Iris pigment epithelial cell (primary cell): ENCODE data around the gene CRHR2.
"Not testable (repeated sequence)": the region's sequence is repeated elsewhere in the genome, so short reads cannot be mapped to it uniquely, and the experiment has no call there.

ENCODE experiments used
- DNase-seq: peaks from one replicate; pipeline ENCODE4 v3.0.0-alpha.2; 2011; ENCODE audit warnings: low read depth

Gene CRHR2

DNA sequence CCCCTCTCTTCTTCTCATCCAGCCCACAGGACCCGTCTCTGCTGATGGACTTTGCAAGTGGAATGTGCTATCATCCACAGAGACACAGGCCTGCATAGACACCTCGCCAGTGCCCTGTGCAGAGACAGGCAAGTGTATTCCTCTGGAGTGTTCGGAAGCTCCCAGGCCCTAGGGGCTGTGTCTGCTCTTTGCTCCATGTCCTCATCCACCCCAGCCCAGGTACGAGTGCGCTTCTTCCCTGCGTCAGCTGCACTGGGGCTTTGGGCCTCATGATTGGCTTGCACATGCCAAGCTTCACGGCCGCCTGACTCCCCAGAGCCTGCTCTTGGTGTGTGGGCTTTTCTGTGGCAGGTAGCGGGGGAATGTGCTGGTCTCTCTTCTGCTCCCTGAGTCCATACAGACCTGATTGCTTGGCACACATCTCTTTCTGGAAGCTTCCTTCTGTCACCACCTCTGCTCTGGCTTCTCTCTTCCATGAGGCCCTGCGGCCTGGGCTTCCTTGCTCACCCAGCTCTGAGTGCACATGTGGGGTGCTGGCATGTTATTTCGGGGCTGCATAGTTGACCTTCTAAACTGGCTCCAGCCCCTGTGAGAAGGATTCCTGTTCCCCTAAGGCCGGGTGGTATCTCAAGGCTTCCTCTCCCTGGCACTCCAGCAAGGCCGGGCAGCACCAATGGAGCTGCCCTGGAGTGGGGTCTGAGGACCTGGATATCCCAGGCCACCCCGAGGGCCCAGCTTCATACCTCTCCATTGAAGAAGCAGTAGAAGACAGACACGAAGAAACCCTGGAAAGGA, 27.8 kb downstream of the CRHR2 start:
- no peak for DNase-seq

DNA sequence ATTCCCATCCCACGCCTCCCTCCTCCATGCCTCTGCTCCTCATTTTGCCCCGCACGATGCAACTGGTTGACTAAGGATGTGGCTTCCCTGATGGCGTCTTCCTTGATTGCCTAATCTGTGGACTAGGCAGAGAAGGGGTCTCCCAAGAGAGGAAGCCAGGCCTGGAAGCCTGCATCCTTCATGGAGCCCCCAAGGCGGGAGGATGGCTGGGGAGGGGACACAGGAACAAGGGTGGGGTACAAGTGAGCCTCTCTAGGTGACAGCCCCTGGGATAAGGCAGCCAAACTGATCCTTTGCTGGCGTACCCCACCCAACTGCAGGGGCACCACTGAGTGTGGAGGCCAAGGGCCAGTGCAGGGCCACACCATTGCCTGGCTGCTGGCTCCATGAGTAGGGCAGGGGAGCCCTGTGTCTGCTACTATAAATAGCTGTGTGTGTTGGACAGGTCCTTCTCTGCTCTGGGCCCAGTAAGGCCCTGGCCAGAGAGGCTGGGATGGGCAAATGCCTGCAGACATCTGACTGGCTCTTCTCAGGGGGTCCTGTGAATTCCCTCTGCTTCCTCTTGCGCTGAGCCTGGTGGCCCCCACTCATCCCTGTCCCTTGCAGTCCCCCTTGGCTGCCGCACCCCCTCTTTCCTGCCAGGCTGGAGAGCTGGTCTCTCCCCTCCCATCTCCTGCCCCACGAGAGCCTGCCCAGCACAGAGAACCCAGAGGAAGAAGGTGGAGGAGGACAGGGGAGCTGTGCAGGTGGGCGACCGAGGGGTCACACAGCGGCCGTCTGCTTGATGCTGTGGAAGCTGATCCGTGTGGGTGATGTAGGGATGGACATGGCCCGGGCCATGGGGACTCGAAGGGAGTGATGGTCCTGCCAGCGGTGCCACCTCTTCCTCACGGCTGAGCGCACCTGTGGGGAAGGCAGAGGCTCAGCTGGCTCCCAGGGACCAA, 29.3 kb downstream of the CRHR2 start:
- DNase-seq: no peak

DNA sequence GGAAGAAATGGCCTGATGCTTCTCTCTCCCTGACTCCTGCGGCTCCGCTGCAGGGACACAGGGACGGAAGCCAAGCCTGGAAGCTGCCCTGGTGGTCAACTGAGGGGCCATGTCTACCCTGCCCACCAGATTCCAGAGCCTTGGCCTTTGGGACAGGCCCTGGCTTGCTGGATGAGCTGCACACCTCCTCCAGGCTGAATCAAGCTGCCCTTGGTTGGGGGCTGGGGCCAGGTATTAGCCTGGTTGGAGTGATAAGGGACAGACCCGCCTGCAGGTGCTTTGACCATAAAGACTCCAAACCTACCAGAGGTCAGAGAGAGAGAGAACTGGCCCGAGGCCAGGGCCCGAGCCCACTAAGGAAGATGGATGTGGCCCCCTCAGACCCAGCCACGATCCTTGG, 30.1 kb downstream of the CRHR2 start:
- no peak for DNase-seq

DNA sequence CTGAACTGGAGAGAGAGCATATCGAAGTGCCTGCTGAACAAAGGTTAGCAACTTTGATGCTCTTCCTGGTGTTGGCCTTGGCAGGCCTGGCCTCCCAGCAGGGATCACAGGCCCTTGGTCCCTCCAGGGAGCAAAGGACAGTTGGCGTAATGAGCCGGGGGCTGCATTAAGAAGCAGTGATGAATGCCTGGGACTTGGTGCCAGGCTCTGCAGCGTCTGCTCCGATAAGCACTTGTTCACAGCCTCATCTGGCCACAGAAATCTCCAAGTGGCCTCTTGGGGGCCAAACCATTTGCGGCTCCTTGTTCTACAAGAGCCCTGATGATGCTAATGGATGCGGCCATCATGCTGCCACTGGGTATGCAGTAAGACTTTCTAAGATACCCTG, 31.8 kb downstream of the CRHR2 start:
- DNase-seq: no peak

DNA sequence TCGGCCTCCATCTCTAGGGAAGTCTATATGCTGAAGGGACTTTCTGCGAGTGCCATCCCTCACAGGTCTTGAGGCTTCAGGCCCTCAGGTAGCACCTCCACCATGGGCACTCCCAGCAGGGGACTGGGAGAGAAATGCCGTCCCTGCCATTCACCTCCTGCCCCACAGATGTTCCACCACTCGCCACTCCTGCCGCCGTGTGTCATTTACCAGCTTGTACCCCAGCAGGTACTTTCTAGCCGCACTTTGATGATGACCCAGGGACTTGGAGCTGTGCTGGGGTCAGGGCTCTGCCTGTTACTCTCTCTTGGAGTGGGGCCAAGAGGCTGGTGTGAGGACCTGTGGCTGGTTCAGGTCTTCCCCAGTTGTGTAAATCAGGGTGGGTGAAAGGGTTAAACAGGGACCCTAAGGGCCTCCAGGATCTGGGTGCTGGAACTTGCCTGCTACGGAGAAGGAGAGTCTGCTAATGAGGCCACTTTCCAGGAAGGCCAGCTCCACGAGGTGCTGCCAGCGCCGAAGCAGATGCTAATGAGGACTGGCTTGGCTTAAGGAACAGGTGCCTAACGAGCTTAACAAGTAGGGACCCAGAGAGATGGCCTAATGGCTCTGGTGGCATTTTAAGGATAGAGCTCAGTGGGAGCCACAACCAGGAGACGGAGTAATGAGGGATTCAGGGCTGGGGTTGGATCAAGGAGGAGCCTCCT, 32.4 kb downstream of the CRHR2 start:
- no peak for DNase-seq

DNA sequence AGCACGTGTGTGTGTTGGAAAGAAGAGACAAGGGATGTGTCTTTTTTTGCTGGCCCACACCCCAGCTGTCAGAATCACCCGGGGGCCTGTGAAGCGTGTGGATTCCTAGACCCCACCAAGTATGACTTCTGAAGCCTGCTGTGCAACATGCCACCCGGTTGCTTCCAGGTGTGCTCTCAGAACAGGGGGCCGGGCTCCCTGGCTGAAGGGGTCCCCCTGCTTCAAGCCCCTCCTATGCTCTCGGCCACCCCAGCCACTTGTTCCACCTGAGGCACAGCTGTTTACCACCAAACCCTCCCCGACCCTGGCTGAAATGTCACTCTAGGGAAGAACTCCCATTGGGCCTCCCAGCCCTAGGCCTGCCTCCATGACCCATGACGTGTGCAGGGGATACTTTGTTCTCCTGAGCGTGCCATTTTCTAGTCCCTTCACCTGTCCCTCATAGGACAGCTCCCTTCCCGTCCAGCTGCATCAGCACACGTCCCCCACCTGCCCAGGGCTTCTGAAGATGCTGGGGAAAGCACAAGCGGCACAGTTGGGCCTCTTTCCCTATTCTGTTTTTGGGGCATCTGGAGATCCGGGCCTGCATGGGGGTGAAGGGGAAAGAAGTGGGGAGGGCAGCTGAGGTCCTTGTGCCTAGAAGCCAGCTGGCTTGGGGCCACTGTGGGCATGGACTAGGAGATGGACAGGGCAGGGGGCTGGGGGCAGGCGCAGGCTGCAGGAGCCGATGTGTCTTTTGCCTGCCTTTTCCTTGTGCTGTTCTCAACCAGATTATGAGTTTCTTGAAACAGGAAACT, 33.3 kb downstream of the CRHR2 start:
- no peak for DNase-seq

DNA sequence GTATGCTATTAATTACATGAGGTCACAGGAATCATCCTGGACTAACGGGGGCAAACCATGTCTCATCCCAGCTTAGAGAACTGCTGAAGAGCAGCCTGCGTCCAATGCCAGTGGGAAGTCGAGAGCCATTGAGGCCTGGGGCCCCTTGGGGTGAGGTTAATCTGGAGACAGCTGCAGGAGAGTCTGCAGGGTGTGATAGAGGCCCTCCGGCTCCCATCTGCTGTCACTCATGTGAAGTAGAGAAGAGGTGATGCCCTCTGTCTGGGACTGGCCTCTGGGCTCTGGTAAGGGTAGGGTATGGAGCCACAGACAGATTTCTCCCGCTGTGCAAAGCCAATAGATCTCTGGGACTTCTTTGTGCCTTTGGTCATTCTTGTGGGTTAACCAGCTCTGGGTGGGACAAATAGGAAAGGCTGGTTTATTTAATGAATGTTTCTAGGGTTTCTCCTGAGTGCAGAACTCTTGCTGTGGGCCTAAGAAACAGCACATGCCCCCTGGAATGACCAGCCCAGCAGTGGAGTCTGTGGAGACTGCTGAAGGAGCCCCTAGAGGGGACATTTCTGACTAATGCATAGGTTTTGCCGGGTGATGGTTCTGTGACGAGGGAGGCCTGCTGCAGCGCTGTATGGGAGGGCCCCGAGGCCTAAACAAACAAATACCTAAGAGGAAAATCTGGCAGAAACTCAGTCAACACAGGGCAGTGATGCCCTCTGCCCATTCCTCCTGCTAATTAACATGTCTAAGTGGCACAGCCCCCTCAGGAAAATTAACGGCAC, 34.5 kb downstream of the CRHR2 start:
- no peak for DNase-seq

DNA sequence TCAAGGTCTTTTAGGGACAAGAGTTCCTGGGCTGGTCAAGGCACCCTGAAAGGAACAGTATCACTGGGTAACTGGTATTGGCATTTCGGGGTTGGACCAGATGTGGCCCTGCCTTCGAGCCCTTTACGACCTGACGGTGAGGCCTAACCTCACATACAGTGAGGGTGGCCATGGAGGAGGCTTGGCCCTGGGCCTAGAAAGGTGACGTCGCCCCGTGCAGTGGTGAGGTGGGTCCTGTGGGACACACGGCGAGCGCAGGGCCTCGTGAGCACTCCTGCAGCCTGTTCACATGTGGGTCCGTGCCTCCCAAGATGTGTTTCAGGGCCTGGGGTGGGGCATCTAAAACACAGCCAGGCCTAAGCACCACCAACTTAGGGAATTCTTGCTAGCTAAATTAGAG, 36.1 kb downstream of the CRHR2 start:
- DNase-seq: no peak

DNA sequence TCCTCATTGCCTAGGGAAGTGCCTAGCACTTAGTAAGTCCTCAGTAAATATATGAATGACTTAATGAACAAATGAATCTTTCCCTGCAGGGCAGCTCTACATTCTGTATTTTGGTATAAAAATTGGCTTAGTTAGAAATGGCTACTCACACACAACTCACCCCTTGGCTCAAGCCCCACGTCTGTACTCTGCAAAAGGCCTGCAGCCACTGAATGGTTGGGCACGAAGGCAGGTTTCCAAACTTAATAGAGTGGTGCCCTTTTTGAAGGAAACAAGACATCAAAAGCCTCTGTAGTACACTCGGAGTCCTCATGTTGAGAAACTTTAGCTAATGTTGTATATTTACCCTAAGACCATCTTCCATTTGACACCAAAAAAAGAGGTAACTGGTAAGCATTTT, 36.6 kb downstream of the CRHR2 start:
- no peak for DNase-seq

DNA sequence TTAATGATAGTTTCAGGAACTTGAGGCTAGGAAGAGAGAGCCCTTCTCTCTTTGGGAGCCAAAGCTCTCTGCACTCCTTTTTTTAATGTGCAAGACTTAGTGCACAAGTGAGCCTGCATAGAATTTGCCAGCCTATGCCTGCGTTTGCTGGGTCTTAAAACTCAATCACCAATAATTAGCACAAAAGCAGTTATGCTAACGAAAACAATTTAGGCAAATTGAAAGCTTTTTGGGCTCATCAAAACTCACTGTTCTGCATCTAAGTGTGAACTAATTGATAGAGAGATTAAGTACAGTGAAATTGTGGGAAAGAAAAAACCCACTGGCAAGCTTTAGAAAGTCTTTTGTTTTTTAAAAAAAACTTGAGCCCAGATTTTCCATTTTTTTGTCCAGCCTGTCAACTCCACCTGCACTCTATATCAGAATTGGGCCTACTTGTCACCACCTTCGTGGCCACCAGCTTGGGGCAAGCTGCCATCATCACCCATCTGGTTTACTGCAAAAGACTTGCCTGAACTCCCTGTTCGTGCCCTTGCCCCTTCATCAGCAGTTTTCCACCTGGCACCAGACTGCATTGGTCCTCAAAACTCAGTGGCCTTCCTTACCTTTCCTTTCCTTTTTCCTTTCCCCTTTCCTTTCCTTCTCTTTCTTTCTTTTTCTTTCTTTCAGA, 37.8 kb downstream of the CRHR2 start:
- DNase-seq: no peak

DNA sequence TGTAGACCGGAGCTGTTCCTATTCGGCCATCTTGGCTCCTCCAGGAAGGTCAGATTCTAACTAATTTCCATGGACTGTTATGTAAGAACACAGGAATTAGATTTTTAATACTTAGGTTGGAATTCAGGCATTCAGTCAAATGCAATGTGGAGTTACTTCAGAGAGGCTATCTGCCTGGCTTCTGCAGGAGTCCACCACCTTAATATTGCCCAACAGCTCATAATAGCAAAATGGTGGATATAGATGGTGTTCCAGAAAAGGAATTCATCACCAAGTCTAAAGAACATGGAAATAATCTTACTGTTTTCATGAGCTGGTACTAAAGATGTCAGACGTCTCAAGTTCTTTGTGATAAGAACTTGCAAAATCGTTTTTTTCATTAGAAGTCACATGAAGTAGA, 39.5 kb downstream of the CRHR2 start:
- DNase-seq: no peak

DNA sequence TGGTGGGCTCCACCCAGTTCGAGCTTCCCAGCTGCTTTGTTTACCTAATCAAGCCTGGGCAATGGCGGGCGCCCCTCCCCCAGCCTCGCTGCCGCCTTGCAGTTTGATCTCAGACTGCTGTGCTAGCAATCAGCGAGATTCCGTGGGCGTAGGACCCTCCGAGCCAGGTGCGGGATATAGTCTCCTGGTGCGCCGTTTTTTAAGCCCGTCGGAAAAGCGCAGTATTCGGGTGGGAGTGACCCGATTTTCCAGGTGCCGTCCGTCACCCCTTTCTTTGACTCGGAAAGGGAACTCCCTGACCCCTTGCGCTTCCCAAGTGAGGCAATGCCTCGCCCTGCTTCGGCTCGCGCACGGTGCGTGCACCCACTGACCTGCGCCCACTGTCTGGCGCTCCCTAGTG, 39.9 kb downstream of the CRHR2 start:
- not testable (repeated sequence) for DNase-seq

DNA sequence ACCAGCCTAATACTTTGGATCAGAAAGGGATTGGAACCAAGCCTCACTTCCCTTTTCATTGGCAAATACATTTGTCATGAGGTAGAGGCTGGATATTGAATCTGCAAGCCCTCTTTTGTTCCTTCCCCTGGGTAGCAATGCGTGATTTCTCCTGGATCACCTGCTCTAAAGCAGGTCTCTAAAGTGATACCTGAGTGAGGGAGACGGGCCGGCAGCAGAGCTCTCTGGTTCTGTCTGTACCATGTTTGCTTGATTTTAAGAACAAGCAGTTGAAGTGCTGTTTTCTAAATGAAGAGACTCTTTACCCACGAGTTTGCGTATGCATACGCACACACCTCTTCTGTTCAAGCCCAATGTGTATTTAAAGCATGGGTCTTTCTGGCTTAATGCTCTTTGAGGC, 46.5 kb downstream of the CRHR2 start:
- DNase-seq: no peak

DNA sequence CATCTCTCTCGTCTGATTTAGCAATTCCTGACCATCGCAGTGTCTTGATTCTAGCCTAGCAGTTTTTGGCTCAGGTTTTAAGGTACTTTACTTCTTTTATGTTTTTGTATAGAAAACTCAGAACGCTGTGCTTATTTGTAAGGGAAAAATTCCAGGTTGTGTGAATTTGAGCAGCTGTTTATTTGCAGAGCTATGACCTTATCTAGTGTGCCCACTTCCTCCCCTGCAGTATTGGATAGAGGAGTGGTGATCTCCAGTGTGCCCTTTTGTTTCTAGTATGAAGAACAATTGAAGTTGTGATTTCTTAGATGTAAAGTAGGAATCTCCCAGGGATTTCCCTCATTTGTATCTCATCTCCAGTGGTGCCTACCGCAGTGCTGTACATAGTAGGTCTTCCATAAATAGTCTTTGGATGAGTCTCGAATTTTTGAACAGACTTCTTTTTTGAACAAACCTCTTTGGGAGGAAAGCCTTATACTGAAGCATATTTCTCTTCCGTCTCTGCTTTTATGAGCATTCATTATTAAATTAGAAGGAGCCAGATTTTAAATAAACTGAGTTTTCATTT, 47.5 kb downstream of the CRHR2 start:
- no peak for DNase-seq

DNA sequence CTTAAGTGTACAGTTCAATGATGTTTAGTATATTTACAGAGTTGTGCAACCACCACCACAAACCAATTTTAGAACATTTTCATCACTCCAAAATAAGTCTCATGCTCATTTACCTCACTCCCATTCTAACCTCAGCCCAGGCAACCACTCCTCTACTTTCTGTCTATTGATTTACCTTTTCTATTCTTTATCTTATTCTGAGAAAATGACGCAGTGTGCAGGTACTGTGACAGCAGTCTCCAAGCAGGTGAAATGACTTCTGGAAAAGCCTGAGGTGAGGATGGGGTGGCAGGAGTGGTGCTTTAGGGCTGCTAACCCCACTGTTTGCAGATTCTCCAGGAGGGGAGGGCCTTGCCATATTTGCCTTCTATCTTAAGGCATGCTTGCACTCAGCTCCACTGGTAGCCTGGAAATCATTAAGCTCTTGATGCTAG, 48.0 kb downstream of the CRHR2 start:
- no peak for DNase-seq

DNA sequence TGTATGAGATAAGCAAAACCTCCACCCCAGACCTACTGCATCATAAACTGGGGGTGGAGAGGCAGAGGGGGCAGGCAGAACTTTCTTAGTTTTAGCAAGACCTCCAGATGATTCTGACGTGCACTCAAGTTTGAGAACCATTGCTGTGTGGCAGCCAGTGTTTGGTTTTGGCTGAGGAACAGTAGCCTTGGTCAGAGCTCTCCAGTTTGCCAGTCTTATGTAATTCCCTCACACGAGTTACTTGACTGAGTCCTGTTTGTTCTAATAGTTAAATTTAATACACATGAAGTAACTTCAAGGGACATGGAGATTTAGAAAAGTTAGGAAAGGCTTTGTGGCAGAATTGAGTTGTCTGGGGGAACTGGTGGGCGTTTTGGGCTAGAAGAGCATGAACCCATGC, 49.0 kb downstream of the CRHR2 start:
- DNase-seq: no peak

DNA sequence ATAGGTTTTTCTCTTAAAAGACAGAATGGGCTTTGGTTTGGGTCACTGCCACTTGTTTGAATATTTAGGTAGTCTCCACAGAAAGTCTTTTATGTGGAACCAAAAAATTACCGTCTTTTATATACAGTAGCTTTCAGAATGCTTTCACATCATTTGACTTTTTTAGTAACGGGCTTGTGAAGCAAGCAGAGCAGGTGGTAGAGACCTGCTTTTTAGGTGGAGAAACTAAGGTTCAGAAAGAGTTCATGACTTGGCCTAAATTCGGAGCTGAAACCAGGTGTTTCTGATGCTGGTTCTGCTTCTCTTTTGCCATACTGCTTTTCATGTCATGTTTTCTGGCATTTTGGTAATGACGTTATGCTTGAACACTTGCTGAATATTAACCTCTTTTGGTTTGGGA, 51.3 kb downstream of the CRHR2 start:
- DNase-seq: no peak

DNA sequence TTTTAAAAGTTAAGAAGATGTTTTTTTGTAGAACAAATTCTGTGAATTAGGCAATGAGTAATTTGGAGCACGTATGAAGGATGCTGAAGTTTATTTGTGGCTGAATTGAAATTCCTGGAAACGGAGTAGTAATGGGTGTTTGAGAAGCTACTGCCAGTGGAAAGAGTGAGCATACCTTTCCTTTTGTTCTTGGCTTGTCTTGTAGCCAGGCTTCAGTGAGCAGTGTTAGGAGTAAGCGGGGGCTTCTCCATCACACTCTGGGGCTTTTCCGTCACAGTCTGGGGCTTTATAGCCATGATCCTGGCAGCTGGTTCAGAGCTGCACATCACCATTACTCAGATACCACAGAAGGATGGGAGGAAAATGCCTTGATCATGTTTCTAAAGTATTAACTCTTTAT, 55.2 kb downstream of the CRHR2 start:
- no peak for DNase-seq

DNA sequence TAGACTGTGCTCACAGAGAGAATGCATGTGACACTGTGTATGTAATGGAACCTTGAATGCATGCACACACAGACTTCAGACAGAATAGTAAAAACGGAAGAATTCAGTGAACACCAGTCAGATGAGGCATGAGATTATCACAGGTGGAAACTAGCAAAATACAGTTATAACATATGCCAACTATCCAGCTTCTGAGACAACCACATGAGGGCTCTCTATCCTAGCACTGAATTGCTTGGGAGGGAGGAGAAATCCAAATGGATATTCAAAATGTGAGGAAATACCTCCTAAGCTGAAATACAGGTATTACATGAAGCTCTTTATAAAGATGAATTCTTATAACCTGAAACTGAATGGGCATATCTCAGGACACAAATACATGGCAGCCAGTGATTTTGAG, 57.0 kb downstream of the CRHR2 start:
- no peak for DNase-seq

DNA sequence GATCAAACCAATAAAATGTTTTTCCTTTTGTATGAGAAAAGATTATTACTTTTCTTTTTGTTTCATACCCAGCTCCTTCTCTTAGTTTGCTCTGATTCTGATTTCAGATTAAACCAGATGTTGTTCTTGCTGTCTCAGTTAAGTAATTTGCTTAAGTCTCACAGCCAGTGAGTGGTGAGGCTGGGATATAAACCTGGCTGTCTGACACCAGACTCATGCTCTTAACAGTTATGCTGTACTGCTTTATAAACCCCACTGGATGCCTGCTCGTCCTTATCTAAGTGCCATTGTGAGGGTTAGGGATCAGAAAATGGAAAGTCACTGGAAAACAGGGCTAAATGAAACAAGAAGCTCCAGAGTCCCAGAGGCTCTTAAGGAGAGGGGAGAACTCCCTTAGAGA, 63.3 kb downstream of the CRHR2 start:
- DNase-seq: no peak
